Hematopoietic multipotent progenitor cell treated with erythropoietin and hydrocortisone succinate and interleukin-3 and kit ligand, for 8 days (in vitro differentiated cells): ENCODE measurements around the gene MAGEB6B.
"Not testable (repeated sequence)": the region's sequence is repeated elsewhere in the genome, so short reads cannot be mapped to it uniquely, and the experiment has no call there.

Experiments
- DNase-seq: peaks from one replicate; pipeline ENCODE4 v3.0.0-alpha.2; 2015

MAGEB6B gene

DNA sequence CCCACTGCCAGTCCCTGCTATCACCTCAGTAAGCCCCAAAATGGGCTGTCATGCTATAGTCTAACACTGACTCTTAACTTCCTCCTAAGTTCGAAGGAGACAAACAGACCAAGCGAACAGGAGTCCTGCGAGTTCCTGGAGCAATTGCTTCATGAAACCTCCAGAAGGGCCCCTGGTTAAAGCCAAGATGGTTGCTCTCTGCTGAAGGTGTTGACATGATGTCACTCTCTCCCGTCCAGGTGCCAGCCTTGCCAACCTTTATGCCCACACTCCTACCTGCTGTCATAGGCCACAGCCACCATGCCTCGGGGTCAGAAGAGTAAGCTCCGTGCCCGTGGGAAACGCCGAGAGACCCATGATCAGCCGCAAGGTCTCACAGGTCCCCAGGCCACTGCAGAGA, at the start of gene MAGEB6B:
MAGEB6B (plus strand) TSS at position 301 of the 400 bp plus-strand sequence; CDS start at position 301, 0 bp downstream.
- no peak for DNase-seq

DNA sequence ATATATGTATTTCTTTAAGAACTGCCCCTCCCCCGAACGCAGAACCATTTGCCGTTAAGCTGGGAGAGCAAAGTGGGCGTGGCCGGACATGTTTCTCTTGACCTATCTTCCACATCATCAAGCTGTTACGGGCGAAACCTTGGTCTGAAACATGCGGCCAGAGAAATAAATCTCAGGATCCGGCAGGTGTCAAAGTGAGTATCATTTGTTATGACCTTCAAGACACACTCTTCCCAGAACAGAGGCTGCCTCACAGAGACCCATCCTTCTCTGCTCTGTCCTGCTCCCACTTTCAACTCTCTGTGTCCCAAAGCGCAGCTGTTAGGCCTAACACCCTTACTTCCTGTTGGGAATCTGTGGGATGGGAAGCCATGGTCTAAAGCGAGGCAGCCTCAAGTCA, 22.1 kb upstream of the MAGEB6B start, which contains the start of gene MAGEB18:
MAGEB18 (plus strand) TSS at position 70 of the 400 bp plus-strand sequence. CDS start 643 bp downstream, outside the sequence.
- no peak for DNase-seq

- no peak for DNase-seq
Measured at GRCh38 chrX:26146024-26146423, 14.4 kb upstream of the MAGEB6B start.

DNA sequence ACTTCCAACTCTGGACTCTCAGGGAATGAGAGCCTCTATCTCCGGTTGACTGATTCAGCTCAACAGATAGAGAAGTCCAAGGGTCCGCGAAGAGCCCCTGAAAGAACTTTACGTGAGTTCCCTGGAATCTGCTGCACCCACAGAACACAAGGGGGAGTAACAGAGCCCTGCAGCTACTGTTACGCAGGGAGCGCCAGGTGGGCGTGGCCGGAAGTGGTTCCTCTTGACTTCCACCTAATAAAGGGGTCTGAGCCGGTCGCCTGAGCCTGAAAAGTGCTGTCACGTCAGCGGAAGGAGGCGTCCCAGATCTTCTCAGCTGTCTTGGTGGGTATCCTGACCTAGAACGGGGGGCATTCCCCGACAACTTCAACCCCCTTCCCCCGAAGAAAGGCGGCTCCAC, 31.8 kb downstream of the MAGEB6B start, which contains the start of gene MAGEB6:
MAGEB6 (plus strand) TSS at position 237 of the 400 bp plus-strand sequence. CDS start 1,407 bp downstream, outside the sequence.
- no peak for DNase-seq

- DNase-seq = no peak
Measured at GRCh38 chrX:26203561-26203960, 43.2 kb downstream of the MAGEB6B start.

DNA sequence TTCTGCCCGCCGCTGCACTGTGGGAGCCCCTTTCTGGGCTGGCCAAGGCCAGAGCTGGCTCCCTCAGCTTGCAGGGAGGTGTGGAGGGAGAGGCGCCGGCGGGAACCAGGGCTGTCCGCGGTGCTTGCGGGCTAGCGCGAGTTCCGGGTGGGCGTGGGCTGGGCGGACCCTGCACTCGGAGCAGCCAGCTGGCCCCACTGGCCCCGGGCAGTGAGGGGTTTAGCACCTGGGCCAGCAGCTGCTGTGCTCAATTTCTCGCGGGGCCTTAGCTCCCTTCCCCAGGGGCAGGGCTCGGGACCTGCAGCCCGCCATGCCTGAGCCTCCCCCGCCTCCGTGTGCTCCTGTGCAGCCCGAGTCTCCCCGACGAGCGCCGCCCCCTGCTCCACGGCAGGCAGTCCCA, 44.3 kb downstream of the MAGEB6B start:
- DNase-seq = not testable (repeated sequence)

DNA sequence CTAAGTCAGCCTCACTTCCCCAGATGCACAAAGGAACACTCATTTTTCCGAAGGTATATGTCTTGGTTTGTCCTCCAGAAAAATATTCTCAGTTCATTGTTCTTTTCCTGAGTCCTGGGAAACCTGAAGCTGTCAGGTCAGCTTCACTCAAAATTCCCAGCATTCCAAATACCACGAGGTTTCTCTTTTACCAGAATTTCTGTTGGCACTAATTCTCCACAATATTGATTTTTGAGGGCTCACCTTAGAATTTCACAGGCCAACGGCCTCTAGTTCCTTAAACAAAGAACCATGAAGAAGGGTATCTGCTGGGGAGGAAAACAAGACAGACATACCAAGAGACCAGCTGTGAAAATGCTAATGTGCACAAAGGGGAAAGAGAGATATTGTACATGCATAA, 47.6 kb downstream of the MAGEB6B start:
- no peak for DNase-seq
